GM20431 (cell line): ENCODE measurements around the gene DCBLD2.

Source experiments
- in situ Hi-C: fragments of 300-500 bp; cut with MseI, MboI; formaldehyde crosslinking; loops from one replicate; pipeline ENCODE4 v1.15.0; 2020; ENCODE audit warnings: low sequenced_read_pairs; ENCODE audit not compliant: unreplicated experiment

Gene DCBLD2

DNA sequence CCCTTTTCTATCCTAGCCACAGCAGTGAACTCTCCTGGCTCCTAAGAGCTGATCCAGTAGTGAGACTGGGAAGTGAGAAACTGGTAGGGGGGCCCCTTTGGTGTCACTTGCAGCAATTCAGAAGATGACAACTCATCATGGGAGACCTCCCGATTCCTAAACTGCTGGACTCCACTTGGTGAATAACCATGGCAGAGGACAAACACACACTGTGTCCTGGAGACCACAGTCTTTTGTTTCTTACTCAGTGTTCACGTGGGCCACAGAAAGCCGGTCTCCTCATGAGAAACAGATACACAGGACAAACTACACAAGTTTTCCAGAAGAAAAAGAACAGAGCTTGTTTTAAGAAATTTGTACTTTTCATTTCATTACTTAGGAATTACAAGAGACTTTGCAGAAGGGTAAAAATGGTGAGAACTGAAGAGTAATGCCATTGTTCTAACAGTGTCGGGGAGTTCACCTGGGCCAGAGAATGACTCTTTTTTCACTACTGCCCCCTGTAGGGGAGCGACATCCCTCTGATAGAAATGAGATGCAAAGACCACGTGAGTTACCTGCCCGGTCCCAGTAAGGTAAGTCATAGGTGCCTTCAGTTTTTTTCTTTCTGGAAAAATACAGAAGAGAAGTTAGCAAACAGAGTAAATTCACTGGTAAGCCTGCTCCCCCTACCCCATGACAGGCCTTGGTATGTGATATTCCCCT lies 100.3 kb downstream of the DCBLD2 start:
- in situ Hi-C loops = loop anchor here (25.0 kb wide), 2 partner anchors 186 to 386 kb away; no protein-coding TSS in a partner anchor

DNA sequence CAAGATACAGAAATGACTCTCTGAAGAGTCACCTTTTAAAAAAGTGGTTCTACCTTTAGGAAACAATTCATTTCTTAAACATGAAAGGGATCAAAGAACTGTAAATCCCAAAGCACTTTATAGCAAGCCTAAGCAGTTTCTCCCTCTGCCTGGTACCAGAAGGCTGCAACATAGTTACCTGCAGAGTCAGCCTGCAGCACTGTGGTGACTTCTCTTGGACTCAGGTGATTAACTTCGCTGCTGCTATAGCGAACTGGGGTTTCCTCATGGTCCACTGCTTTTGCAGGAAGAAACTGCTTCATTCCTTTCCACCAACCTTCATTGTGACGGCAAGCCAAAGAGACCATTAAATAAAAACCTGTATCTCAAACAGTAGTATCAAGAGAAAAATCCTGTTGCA lies 101.1 kb downstream of the DCBLD2 start:
- in situ Hi-C loops = loop anchor here (25.0 kb wide), 2 partner anchors 187 to 387 kb away; no protein-coding TSS in a partner anchor

DNA sequence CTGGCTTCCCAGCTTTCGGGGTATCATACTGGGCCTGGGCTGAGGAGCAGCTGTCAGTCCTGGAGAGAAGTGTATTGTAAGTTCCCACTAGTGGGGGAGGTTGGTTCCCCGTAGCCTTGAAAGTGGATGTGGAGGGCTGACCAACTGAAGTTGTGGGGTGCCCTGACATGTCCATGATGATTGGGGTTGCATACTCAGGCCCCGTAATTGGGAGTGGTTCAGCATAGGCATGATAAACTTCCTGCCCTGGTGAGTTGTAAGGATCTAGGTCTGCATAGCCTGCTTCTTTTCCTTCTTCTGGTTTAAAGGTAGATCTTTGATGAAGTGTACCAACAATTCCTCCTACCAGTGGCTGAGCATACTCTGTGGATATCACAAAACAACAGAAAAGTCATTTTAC lies 102.0 kb downstream of the DCBLD2 start:
- in situ Hi-C loops = loop anchor here (25.0 kb wide), 1 partner anchor 187 kb away; no protein-coding TSS in a partner anchor

DNA sequence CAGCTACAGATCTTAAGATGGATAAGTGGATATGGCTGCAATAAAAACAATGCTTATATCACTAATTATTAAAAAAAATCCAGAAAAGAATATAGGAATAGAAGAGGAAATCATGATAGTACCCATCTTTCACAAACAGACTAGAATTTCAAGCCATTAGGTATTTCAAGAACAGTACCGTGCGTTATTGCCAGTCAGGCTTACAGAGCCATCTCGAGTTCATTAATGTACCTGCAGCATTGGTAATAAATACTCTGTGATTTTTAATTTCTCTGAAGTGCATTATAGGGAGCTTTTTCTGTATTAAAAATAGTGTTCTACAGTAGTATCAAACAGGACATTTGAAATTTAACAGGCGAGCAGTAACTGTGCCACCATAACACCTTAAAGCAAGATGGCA lies 102.7 kb downstream of the DCBLD2 start:
- in situ Hi-C loops = loop anchor here (25.0 kb wide), 1 partner anchor 187 kb away; no protein-coding TSS in a partner anchor

DNA sequence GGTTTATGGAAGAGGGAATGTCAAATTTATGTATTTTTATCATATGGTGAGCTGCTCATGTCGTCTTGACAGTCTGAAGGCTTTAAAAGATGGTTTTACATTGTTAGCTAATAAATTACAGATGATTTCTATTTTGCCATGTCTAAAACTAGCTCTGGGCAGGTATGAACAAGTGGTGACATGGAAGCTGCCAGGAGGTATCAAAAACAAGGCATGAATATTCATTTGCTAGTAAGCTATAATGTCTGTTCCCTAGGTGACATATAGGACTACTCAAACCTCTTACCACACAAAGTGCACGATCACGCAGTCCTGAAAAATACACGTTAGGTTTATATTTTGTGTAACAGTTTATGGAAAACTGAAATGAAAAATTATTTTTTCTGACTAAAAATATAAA lies 103.6 kb downstream of the DCBLD2 start:
- in situ Hi-C loops = loop anchor here (25.0 kb wide), 1 partner anchor 186 kb away; no protein-coding TSS in a partner anchor

DNA sequence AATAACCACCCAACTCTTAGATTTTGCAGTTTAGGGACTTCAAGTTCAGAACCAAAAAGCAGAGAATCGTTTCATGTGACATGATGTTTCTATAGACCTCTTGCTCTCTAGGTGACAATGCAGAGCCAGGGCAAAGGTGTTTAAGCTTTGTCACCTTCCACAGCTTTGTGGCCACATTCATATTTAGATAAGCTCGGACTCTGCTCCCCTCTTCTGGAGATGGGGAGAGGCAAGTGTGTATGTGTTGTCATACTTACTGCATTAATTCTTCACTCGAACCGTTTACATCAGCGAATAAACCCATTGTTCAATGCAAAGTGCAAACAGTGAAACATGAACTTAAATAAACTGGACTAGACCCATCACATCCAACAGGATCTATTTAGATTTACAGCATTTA lies 105.2 kb downstream of the DCBLD2 start:
- in situ Hi-C loops = loop anchor here (25.0 kb wide), 1 partner anchor 184 kb away; no protein-coding TSS in a partner anchor

DNA sequence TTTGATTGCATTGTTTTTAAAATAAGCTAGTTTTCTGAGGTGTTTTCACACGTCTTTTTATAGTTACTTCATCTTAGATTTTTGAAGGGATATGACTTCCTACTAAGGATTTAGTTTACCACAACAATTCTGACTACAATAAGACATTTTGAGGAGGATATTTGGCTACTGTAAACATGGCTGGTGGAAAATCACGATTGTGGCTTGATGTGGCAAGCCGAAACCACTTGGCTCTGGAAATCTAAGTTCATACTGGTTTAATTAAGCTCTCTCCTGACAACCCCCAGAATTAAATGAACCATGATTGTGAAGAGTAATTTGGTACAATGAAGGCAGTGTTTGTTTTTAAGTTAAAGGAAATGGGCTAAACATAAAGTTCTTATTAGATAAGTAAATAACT lies 107.5 kb downstream of the DCBLD2 start:
- in situ Hi-C loops = loop anchor here (25.0 kb wide), 1 partner anchor 182 kb away; no protein-coding TSS in a partner anchor

DNA sequence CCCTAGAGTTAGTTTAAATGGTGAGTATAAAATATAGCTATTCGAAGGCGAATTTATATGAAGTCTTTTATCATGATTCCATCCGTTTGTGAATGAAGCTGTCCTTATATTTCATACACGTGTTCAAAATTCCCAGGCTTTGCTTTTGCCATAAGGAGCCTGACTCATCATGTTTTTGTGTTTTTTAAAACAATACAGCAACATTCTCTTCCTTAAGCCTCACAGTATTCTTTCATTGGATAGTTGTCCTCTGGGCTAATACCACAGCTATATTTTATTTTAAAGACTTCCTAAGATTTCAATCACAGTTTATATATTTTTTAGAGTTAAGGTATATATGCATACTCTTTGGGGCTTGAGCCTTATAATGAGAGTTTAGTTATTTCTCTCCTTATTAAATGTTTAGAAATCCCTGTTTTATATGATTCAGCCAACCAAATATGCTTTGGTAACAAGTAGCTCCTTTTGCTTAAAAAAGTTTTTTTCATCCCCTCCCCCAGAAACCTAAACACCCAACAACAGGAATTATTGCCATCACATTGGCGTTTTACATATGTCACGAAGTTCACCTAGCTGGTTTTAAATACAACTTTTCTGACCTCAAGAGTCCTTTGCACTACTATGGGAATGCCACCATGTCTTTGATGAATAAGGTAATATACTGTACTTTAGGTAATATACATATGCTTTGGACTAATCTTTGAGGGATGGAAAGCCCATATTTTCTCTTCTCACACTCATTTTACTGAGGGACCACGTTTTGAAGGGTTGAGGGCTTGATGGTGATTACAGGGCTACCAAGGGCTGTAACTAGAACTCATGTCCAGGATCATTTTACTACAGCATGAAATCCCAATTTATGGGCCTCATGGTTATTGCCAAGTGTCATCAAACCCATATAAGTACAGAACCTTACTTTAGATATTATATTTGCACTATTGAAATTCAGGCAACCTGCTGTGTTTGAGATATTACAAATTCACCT lies 109.9 kb downstream of the DCBLD2 start:
- in situ Hi-C loops = loop anchor here (25.0 kb wide), 1 partner anchor 179 kb away; no protein-coding TSS in a partner anchor

DNA sequence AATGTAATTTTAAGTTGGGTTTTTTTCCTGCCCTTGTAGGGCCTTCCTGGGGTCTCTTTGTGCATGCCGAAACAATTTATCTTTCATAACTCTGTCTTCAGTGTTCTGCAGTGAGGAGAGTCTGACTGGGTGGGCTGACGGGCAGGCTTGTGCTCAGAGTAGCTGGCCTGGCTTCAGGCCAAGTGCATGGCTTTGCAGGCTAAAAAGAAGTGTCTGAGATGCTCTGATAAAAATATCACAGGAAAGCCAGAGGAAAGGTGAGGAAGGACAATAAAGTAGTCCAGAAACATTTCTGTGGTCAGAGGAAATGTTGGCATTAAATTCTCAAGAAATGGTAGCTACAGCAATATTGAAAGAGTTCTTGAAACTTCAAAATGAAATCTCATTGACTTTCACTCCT lies 112.8 kb downstream of the DCBLD2 start:
- in situ Hi-C loops = loop anchor here (25.0 kb wide), 1 partner anchor 176 kb away; no protein-coding TSS in a partner anchor

DNA sequence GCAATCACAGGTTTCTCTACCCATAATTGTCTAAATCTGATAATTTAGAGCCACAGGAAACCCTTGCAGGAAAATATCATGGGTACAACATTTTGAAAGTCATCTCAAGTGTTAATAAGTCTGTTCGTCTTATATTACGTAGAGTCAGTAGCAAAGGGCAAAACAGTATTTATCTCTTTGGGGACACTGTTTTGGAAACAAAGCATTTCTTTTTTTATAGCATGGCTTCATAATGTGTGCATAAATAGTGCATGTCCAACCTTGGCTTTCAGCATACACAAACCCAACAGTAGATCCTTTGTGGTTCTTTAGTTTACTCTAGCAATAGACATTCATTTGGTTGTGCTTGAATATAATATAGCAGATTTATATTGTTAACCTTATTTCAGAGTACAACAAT lies 114.3 kb downstream of the DCBLD2 start:
- in situ Hi-C loops = loop anchor here (25.0 kb wide), 1 partner anchor 175 kb away; no protein-coding TSS in a partner anchor

DNA sequence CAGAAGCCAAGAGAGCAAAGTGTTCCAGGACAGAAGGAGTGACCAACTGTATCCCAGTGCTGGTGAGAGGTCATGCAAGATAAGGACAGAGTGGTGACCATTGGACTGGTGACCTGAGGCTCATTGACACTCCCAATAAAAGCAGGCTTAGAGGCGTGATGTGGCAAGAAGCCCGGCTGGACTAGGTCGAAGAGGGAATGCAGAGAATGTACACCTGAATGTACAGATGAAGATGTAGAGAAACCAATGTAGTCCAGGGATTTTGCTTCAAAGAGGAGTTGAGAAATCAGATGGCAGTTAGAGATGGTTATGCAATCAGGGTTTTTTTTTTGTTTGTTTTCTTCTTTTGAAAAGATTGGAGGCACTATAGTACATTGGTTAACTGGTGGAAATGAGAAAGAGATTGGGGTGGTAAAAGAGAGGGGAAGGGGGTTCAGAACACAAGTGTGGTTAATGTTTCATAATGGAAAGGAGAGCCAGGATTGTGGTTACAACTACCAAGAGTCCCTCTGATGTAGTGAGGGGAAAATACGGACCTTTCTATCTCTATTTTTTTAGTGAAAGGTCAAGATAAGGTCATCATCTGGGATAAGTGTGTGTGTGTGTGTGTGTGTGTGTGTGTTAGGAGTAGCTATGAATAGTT lies 115.0 kb downstream of the DCBLD2 start:
- in situ Hi-C loops = loop anchor here (25.0 kb wide), 1 partner anchor 174 kb away; no protein-coding TSS in a partner anchor

DNA sequence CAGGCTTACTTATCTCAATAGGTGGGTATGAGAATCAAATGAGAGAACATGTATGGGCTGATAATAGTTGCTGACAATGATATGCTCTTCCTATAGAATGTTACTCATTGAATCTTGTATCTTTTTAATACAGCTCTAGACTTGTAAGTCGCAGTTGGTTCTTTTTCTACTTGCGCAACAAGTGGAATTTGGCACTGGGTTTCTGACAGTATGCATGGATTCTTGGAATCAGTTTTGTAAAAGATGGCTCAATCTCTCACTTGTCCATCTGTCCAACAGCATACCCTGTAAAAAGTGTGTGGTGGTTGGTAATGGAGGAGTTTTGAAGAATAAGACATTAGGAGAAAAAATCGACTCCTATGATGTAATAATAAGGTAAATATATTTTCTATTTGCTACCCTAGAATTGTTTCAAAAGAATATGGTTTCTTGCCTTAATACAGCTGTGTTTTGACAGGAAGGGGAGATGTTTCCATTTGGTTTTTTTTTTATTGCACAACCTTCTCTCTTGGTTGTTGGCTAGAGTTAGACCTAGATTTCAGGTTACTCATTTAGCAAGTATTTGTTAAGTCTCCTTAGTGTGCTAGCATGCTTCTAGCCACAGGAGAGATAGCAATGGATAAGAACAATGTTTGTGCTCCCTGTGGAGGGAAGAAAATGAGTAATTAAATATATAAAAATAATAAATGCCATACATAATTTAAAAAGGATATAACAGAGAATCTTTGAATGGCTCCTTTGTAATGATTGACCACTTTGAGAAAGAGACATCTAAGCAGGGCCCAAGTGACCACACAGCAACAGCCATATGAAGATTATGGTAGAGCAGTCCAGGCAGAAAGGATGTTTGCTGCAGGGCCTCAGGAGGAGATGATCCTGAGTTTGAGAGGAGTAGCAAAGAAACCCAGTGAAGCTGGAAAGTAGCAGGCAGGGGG lies 116.6 kb downstream of the DCBLD2 start:
- in situ Hi-C loops = loop anchor here (25.0 kb wide), 1 partner anchor 173 kb away; no protein-coding TSS in a partner anchor

DNA sequence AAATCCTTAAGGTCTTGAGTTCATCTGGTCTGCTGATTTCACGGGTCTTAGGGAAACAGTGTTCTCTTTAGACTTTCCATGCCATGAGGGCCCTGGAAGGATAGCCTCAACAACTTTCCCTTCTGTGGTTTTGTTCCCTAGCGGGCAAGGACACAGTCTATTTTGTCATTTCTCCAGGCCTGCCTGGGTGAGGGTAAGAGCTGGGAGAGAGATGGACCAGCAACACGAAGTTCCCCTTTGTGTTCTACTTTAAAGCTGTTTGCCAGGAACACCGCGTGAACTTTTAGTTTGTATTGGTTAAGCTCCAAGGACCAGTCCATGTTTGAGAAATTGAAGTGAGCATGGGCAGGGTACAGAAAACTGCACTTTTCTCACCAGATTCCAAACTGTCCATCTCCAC lies 117.5 kb downstream of the DCBLD2 start:
- in situ Hi-C loops = loop anchor here (25.0 kb wide), 1 partner anchor 172 kb away; no protein-coding TSS in a partner anchor

DNA sequence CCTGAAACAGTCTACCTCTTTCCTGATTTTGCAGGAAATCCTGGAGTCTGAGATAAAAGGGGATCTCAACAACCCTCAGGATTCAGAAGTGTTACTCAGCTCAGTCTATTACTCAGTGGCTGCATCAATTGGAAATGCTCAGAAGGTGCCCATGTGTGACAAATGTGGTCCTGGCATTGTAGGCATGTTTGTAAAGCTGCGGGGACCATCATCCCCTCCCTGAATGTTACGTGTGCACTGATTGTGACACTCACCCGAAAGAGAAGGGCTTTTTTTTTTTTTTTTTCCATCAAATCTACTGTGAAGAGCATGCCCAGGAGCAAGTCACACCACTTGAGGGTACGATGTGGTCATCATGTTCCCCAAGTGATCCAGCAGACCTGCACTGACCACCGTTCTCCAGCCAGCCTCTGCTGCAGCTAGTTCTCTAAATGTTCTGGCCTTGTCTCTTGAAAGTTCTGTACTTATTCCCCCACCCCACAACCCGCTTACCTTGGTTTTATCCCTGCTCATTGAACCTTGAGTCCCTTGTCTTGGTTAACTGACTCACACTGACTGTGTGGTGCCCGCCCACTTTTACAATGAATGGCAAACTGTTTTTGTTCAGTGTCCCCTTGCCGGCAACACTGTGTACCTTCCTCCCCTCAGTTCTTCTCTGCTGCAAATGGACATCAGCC lies 118.5 kb downstream of the DCBLD2 start:
- in situ Hi-C loops = loop anchor here (25.0 kb wide), 1 partner anchor 171 kb away; no protein-coding TSS in a partner anchor

DNA sequence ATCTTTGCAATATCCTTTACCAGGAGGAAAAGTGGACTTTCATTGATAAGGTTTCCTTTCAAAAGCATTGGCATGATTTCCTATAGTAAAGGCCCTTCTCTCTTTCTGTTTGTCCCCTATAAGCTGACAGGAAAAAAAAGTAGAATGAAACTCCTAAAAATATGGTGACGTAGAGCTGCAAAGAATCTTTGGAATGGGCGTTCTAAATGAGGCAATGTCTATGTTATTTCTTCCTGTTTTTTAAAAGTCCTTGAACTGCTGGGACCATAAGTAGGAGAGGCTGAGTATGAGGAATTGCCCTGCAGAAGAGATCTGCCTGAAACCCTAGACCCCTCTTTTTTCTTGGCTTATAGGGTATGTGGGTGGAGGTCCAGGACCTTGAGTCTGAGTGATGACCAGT lies 121.2 kb downstream of the DCBLD2 start:
- in situ Hi-C loops = loop anchor here (25.0 kb wide), 1 partner anchor 168 kb away; no protein-coding TSS in a partner anchor

DNA sequence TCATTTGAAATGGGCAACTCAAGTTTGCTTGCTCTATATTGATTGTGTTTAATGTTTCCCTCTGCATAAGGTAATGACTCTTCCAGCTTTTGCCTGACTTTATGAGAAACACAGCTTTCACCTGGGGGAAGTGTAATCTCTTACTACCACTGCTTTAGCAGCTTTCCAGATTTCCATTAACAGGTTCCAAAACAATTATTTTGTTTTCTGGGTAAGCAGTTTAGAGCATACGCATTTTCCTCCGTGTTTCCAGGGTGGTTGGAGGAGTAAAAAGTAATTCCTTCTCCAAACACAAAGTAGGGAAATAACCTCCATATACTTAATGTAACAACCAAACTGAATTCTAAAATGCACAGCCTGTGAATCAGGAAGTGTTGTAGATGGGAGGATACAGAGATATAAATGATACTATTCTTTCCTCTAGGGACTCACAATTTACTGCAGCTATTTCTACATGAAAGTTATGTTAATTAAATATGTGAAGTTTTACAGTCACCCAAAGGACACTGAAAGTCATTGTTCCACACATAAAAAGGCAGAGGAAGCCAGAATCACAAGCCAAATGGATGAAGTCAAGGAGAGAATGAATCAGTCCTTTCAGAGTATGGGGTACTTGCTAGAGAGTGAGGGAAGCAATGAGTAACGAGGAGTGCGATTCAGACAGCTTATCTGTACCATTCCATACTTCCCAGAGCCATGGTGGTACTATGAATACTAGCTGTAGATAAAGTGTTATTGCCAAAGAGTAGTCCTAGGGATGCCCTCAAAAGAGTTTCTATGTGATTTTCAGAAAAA lies 121.8 kb downstream of the DCBLD2 start:
- in situ Hi-C loops = loop anchor here (25.0 kb wide), 1 partner anchor 167 kb away; no protein-coding TSS in a partner anchor

DNA sequence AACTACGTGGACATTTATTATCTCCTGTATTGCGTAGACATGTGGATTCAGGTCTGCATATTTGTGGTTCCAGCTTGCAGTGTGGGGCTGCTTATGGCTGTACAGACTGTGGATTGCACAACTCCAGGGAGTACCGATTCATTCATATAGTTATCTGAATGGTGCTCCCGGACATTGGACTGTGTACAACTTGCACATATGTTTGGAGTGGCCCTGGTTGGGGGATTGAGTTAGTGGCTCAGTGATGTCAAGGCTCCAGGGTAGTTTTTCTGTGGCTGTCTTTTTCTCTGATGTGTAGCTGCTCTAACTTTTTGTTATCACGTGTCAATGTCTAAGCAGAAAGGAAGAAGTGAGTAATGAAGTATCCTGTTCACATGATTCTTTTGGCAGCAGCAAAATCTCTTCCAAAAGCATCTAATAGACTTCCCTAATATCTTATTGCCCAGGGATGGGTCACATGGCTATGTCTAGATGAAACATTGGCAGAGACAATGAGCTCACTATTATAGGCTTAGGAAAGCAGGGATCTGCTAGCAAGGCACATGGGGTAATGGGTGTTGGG lies 122.6 kb downstream of the DCBLD2 start:
- in situ Hi-C loops = loop anchor here (25.0 kb wide), 1 partner anchor 167 kb away; no protein-coding TSS in a partner anchor
